DMS 273 (cell line): ENCODE measurements around the gene TPST2.

ENCODE experiments used
- DNase-seq: peaks from one replicate; lab custom pipeline; 2025; ENCODE audit not compliant: unreplicated experiment; lab: John Stamatoyannopoulos, UW

The TPST2 gene

GRCh38 chr22:26610996-26611395 is 21.1 kb upstream of the TPST2 start:
- no peak for DNase-seq

DNA sequence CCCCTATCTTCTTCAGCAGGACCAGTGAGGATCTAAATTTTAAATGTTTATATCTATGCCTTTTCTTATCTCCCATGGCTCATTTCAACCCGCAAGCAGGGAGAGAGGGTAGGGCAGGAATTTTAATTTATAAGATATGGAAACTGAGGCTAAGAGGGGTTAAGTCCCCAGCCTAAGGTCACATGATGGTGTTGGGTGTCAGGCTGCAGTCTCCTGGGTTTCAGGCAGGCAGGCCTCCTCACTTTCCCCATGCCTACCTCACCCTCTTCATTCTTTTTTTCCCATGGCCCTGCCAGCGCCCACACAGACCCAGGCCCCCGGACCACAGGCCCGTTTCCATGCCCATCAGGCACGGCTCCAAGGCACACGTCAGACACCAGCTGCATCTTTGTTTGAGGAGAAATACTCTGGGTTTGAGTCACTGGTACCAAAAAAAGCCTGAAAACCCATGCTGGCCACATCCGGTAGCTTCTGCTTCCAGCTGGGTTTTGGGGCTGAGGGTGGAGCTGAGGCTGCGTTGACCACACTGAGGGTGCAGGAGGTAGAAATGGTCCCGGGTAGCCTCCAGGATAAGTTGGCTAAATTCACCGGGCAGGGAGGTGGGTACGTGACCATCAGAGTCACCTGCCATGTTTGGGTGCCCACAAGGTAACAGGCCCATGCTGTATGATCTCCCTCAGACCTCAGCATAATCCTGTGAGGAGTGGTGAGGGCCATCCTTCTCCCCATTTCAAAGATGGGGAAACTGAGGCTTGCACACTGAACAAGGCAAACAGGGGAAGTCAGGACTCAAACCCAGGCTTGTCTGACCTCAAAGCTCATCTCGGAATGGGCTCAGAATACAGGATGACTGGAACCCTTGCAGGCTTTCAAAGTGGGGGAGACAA is 20.4 kb upstream of the TPST2 start:
- no peak for DNase-seq

- DNase-seq: no peak
These were observed 19.4 kb upstream of the TPST2 start for GRCh38 chr22:26609287-26609686.

- DNase-seq: no peak
These were observed 18.2 kb upstream of the TPST2 start for GRCh38 chr22:26608129-26608528.

DNA sequence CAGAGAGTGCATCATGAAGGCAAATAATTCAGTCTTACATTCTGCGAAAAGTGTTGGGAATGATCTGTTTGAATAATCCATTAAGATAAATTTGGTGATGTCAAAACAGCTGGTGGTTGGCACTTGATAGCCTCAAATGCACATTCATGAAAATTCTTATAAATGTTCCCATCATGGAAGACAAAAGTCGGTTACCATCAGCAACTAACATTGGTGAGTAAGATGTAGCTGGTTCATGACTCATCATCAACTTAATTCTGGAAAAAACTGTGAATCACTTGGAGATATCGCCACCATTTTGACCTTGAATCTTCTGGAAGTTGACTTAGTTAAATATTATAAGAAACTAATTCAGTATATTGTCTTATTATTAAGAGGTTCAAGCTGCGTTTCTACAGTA is 16.7 kb upstream of the TPST2 start:
- DNase-seq: no peak

- DNase-seq: no peak
These were observed 14.4 kb upstream of the TPST2 start for GRCh38 chr22:26604368-26604767.

DNA sequence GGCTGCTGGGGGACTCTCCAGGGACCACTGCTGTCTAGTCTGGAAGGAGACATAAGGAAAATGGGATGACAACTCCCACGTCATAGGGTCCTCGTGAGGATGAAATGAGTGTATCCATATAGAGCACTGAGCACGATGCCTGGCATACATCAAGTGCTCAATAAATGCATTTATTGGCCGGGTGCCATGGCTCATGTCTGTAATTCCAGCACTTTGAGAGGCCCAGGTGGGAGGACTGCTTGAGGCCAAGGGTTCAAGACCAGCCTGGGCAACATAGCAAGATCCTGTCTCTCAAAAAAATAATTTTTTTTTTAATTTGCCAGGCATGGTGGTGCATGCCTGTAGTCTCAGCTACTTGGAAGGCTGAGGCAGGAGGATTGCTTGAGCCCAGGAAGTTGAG is 12.2 kb upstream of the TPST2 start:
- no peak for DNase-seq

- no peak for DNase-seq
These were observed 11.8 kb upstream of the TPST2 start for GRCh38 chr22:26601726-26602125.

DNA sequence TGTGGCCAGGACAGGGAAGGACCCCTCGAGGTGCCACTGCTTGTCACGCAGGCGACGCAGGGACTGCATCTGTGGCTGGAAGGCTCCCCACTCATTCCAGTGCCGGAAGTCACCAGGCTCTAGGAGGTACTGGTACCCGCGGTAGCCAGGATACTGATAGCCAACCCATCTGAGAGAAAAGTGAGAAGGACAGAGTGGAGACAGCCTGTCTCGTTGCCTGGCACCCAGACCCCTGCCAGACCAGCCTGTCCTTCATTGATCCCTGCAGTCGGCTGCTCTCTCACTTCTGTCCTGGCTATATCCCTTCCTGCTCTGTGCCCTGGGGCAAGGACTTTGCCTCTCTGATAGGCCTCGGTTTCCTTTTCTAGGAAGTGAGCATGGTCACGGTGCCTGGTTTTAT is 9.6 kb upstream of the TPST2 start:
- no peak for DNase-seq

DNA sequence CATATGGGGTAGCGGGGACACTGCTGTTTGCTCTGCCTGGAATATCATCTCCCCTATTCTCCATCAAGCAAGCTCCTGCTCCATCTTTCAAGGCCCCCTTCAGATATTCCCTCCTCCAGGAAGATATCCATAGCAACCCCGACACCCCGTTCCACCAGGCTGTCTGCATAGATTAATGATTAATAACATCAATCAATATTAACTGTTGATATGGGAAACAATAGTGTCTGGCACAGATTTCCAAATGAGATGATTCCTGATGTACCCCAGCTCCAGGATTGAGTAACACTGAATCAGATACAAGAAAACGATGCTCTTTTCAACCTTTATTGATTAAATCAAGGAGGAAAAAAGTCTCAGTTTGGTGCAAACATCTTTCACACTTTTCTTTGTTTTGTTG is 7.5 kb upstream of the TPST2 start:
- DNase-seq: no peak

- no peak for DNase-seq
These were observed 7.1 kb upstream of the TPST2 start for GRCh38 chr22:26597026-26597425.

DNA sequence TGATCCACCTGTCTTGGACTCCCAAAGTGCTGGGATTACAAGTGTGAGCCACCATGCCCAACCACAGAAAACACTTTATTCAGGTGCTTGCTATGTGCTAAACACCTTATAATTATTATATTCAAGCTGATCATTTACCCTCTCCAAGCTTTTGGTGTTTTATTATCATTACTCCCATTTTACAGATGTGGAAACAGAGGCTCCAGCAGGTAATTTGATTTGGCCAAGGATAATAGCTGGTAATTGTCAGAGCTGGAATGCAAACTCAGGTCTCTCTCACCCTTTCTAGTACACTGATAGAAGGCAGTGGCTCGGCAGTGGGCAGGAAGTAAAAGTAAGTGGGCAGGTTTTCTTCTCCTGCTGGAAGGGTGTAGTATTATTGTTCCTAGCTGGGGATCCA is 3.8 kb upstream of the TPST2 start:
- DNase-seq: no peak

DNA sequence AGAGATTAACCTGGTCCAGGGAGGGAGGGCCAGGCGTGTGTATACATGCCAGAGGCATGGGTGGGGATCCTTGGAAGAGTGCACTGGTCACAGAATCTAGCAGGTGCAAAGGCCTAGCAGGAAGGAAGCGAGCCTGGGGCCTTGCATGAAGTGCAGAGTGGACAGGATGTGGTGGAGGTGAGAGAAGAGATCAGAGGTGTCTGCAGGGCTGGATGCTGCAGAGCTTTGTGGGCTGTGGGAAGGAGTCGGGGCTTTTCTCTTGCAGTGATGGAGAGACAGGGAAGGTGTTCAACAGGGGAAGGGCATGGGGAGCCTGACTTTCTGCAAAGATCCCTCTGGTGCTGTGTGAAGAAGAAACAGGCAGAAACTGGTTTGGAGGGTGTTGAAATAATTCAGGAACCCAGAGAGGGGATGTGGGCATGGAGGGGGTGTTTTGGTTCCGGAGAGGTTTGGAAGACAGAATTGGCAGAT is 2.5 kb upstream of the TPST2 start:
- DNase-seq: no peak

- peak; percentile 46 for DNase-seq
These were observed 526 bp downstream of the TPST2 start for GRCh38 chr22:26589367-26589844.

DNA sequence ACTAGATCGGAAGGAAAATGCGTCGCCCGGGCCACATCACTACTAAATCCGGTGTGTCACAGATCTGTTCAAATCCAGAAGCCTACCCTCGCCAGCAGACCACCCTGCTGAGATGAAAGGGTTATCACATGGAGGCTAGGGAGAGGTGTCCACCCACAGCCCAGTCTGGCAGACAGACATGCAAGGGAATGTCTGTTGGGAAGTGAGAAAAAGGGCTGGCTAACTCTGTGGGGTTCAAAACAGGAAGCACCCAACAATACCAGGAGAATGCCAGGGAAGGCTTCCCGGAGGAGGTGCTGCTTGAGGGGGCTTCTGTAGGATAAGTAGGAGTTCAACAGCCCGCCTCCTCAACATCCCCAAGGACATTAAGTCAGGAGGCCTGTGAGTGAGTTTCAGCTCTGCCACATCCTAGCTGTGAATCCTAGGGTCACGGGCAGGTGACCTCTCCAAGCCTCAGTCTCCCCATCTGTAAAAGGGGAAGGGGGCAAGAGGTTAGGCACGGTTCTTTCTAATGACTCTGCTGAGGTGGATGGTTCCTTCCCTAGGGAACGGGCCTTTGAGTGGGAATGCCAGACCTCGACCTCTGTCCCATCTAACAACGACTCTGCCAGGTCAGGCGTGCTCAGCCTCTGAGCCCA is 1.1 kb downstream of the TPST2 start:
- DNase-seq: no peak

GRCh38 chr22:26587991-26588613 is 1.8 kb downstream of the TPST2 start:
- DNase-seq: no peak

DNA sequence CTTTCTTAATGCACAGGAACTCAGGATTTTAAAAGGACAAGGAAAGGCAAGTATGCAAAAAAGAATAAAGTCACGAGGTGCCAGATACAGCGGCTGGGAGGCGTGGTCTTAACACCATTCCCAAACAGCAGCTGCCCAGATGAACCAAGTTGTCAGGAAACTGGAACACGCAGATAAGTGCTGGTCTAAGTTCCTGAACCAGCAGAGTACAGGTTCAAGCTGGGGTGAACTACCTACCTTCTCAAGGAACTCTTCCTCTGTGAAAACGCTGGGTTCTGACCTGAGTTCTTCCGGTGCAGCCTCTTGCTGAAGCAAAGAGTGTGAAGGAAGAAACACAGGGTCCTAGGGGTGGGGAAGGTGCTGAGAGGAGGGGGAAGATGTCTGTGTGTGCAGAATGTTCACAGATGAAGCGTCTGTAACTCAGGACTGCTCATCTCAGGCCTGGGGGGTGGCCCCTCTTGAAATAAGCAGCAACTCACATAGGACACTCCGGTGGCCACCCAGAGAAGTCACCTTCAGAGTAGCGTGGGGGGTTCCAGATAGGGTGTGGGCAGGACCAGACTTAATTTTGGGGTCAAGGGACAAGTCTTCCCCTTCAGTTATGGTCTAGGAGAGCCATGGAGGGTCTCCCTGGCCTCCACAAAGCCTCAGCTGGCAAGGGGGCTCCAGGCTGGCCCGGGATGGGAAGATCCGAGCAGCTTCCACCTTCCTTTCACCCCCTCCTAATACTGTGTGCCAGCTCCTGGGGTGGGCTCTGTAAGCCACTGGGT is 3.2 kb downstream of the TPST2 start:
- DNase-seq: no peak

DNA sequence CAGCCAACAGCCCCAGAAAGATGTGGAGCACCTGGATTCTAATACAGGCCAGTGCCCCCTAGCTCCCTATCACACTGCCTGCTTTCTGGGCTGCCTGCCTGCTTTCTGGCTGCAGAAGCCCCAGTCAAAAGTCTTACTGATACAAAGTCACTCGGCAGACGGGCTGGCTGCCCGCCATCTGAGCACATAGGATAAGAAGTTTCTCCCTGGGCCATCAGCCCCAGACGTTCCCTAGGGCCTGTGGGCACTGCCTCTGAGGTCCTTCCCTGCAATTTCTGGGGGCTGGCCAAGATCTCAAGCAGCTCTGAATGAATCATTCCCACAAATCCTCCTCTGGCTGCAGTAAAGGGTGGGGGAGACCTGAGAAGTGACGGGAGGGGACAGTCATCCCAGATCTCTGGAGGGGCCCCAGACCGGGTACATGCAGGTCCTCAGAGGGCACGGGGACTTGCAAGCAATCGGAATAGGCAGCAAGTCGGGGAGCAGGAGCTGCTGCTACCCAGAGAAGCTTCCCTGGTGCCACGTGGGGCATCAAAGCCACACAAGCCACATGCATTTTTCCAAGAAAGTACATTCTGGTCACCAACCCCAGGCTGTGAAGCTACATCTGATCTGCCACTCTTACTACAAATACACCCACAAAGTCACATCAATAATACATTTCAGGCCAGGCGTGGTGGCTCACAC is 4.7 kb downstream of the TPST2 start:
- DNase-seq: peak; percentile 79

GRCh38 chr22:26584010-26584409 is 5.9 kb downstream of the TPST2 start:
- DNase-seq: no peak

DNA sequence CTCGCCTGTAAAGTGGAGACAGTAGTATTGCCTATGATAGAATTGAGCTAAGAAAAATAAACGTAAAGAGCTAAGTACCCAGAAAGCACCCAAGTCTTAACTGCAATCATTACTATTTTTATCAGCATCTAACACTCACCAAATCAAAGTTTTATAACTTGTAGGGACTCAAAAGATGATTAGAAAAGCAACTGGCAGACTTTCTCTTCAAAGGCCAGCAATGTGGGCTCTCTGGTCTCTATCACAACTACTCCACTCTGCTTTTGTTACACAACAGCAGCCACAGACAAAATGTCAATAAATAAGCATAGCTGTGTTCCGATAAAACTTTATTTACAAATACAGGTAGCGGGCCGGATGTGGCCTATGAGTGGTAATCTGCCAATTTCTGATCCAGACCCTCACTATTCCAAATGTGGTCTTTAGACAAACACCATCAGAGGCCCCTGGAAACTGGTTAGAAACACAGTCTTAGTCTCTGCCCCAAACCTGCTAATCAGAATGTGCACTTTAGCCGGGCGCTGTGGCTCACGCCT is 8.2 kb downstream of the TPST2 start:
- no peak for DNase-seq
